H1 (cell line): ENCODE data around the gene GPR17.

ENCODE experiments used
- CBX5 ChIP-seq: fragments of 300-800, 300-1000 bp; sonication (generic); IDR thresholded peaks from 2 replicates; pipeline ENCODE4 v1.7.1; 2016; ENCODE audit warnings: antibody characterized with exemption, low read length, low read depth
- CEBPB ChIP-seq: IDR thresholded peaks from 2 replicates; pipeline ENCODE4 v1.6.1; 2012; ENCODE audit warnings: low read depth, low read length
- CTCF ChIP-seq, 3 experiments: IDR thresholded peaks; 1 replicate in 2 of 3; 2 replicates in 1 of 3; pipeline versions ENCODE4 v1.5.1 to v1.6.1; 2011; ENCODE audit warnings: low read length in 3 of 3, mild to moderate bottlenecking in 3 of 3, inconsistent platforms in 2 of 3, low read depth in 1 of 3, moderate library complexity in 1 of 3; ENCODE audit not compliant: insufficient read depth in 1 of 3; ENCODE audit errors: control extremely low read depth in 1 of 3
- HDAC2 ChIP-seq, 2 experiments: fragments of 300-600 bp in 1 of 2; sonication (generic) in 1 of 2; IDR thresholded peaks; 2 replicates each; pipeline ENCODE4 v1.6.1; 2011 to 2012; ENCODE audit warnings: low read depth in 2 of 2, low read length in 2 of 2, mild to moderate bottlenecking in 2 of 2, moderate library complexity in 2 of 2, borderline replicate concordance in 1 of 2, inconsistent platforms in 1 of 2
- JUN ChIP-seq: IDR thresholded peaks from 2 replicates; pipeline ENCODE4 v1.6.1; 2011; ENCODE audit warnings: low read depth, mild to moderate bottlenecking, improper control_type of control experiment, low read length
- MAX ChIP-seq: IDR thresholded peaks from 2 replicates; pipeline ENCODE4 v1.6.1; 2012; ENCODE audit warnings: inconsistent platforms
- POLR2A ChIP-seq, 2 experiments: IDR thresholded peaks; 1 replicate in 1 of 2; 2 replicates in 1 of 2; pipeline ENCODE4 v1.6.1; 2011; ENCODE audit warnings: low read depth in 2 of 2, low read length in 2 of 2, mild to moderate bottlenecking in 2 of 2; ENCODE audit errors: control extremely low read depth in 1 of 2
- POLR2AphosphoS5 ChIP-seq: IDR thresholded peaks from 2 replicates; pipeline ENCODE4 v1.6.1; 2011; ENCODE audit warnings: low read depth, low read length
- SIN3A ChIP-seq, 2 experiments: IDR thresholded peaks in 1 of 2; conservative IDR thresholded peaks in 1 of 2; 2 replicates each; pipeline ENCODE4 v1.6.1; 2011 to 2012; ENCODE audit warnings: low read length in 2 of 2, improper control_type of control experiment in 1 of 2, low read depth in 1 of 2, mild to moderate bottlenecking in 1 of 2
- SIRT6 ChIP-seq: IDR thresholded peaks from one replicate; pipeline ENCODE4 v1.7.1; 2012; ENCODE audit warnings: low read length, inconsistent platforms
- SP1 ChIP-seq: IDR thresholded peaks from 2 replicates; pipeline ENCODE4 v1.6.1; 2011; ENCODE audit warnings: low read depth, low read length
- SP2 ChIP-seq: IDR thresholded peaks from 2 replicates; pipeline ENCODE4 v1.6.1; 2012; ENCODE audit warnings: mild to moderate bottlenecking, low read length, inconsistent platforms

- TF ChIP-seq POLR2A (IDR thresholded peaks at IDR 0.05; ENCODE audit: control extremely low read depth in 1 of 2, low read depth in 2 of 2, low read length in 2 of 2) (no peak), CEBPB (no peak), HDAC2 (IDR thresholded peaks at IDR 0.05; ENCODE audit: borderline replicate concordance in 1 of 2, low read depth in 2 of 2, low read length in 2 of 2) (no peak), CTCF (IDR thresholded peaks at IDR 0.05; ENCODE audit: control extremely low read depth in 1 of 3, insufficient read depth in 1 of 3, low read depth in 1 of 3, low read length in 3 of 3) (no peak), POLR2AphosphoS5 (no peak), SP2 (no peak), SIN3A (conservative IDR thresholded peaks at IDR 0.05 in 1 of 2, IDR thresholded peaks at IDR 0.05 in 1 of 2; ENCODE audit: low read depth in 1 of 2, low read length in 2 of 2) (no peak), CBX5 (no peak), MAX (no peak), SP1 (no peak), JUN (no peak), SIRT6 (no peak)
Observed at GRCh38 chr2:127653421-127654083, 7.6 kb downstream of the GPR17 start.
